ENCODE results near the gene KLHL15.
"Not testable (repeated sequence)": the region's sequence is repeated elsewhere in the genome, so short reads cannot be mapped to it uniquely, and the experiment has no call there.

The KLHL15 gene, protein sequence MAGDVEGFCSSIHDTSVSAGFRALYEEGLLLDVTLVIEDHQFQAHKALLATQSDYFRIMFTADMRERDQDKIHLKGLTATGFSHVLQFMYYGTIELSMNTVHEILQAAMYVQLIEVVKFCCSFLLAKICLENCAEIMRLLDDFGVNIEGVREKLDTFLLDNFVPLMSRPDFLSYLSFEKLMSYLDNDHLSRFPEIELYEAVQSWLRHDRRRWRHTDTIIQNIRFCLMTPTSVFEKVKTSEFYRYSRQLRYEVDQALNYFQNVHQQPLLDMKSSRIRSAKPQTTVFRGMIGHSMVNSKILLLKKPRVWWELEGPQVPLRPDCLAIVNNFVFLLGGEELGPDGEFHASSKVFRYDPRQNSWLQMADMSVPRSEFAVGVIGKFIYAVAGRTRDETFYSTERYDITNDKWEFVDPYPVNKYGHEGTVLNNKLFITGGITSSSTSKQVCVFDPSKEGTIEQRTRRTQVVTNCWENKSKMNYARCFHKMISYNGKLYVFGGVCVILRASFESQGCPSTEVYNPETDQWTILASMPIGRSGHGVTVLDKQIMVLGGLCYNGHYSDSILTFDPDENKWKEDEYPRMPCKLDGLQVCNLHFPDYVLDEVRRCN

GRCh38 chrX:24027086-24027485 is at the start of gene KLHL15:
Gene KLHL15 (minus strand): TSS chrX:24027186. CDS start chrX:24006693, 20,493 bp downstream.
- no peak for DNase-seq

DNA sequence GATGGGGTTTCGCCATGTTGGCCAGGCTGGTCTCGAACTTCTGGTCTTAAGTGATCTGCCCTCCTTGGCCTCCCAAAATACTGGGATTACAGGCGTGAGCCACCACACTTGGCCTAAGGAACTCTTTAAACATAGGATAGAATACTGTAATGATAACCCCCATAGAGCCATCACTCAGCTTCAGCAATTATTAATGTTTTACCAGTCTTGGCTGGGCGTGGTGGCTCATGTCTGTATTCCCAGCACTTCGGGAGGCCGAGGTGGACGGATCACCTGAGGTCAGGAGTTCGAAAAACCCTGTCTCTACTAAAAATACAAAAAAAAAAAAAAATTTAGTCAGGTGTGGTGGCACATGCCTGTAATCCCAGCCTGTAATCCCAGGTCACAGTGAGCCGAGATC is 42.9 kb upstream of the KLHL15 start:
- DNase-seq, result no peak

GRCh38 chrX:24063488-24063887 is 36.5 kb upstream of the KLHL15 start:
- DNase-seq, result no peak

- no peak for DNase-seq
Observed at GRCh38 chrX:24055043-24055356, 28.0 kb upstream of the KLHL15 start.

DNA sequence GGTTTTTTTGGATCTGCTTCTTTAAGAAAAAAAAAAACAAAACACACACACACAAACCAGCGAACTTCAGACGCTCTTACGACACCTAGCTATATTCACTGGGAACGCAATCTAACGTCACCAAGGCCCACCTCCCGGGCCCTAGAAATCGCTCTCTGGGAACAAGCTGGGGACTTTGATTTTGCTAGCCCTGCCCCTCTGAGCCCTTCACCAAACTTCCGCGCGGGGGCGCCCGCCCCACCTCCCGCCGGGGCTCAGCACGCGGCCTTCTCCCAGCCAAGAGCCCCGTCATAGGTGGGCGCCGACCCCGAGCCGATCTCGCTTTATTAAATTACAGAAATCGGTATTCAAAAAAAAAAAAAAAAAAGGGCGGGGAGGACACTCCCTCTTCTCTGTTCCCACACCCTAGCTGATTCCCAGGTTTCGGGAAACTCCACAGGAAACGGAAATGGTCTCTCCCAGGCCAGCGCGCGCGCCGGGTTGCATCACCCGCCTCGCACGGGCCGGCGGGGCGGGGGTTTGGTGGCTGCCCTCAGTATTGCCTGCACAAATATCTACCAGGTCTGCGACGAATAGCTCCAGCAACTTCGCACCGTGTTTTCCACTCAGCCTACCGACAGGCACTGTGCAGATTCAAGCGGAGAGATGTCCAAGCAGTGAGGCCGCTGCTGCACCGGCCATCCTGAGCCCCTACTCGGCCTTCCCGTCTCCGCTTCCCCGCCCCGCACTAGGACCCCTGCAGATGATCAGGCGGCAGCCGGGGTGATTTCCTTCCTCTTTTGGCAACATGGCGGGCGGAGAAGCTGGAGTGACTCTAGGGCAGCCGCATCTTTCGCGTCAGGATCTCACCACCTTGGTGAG is 27.4 kb upstream of the KLHL15 start, which contains the start of gene EIF2S3:
Gene EIF2S3, plus strand, starts transcription at position 775 of the 861 bp plus-strand sequence. Its CDS starts 13 bp downstream, at position 788.
- DNase-seq, result peak; percentile 97

- DNase-seq, result not testable (repeated sequence)
Observed at GRCh38 chrX:24050522-24051318, 23.7 kb upstream of the KLHL15 start.

DNA sequence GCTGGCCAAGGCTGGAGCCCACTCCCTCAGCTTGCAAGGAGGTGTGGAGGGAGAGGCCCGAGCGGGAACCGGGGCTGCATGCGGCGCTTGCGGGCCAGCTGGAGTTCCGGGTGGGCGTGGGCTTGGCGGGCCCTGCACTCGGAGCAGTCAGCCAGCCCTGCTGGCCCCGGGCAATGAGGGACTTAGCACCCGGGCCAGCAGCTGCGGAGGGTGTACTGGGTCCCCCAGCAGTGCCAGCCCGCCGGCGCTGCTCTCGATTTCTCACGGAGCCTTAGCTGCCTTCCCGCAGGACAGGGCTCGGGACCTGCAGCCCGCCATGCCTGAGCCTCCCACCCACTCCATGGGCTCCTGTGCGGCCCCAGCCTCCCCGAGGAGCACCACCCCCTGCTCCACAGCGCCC is 22.7 kb upstream of the KLHL15 start:
- not testable (repeated sequence) for DNase-seq

- not testable (repeated sequence) for DNase-seq
Observed at GRCh38 chrX:24046060-24046459, 19.1 kb upstream of the KLHL15 start.

DNA sequence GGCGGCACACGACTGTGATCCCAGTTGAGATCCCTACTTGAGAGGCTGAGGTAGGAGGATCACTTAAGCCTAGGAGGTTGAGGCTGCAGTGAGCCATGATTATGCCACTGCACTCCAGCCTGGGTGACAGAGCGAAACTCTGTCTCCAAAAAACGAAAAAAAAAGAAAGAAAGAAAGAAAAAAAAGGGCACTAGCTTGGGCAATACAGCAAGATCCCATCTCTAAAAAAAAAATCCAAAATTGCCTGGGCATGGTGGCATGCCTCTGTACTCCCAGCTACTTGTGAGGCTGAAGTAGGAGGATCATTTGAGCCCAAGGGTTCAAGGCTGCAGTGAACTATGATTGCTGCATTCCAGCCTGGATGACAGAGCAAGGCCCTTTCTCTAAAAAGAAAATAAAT is 10.7 kb upstream of the KLHL15 start:
- no peak for DNase-seq

GRCh38 chrX:24034485-24034884 is 7.5 kb upstream of the KLHL15 start:
- DNase-seq, result peak; percentile 93

GRCh38 chrX:24030597-24030996 is 3.6 kb upstream of the KLHL15 start:
- no peak for DNase-seq

GRCh38 chrX:24027985-24028384 is 999 bp upstream of the KLHL15 start:
- no peak for DNase-seq

- DNase-seq, result peak; percentile 47
Observed at GRCh38 chrX:24026432-24026831, 554 bp downstream of the KLHL15 start.

DNA sequence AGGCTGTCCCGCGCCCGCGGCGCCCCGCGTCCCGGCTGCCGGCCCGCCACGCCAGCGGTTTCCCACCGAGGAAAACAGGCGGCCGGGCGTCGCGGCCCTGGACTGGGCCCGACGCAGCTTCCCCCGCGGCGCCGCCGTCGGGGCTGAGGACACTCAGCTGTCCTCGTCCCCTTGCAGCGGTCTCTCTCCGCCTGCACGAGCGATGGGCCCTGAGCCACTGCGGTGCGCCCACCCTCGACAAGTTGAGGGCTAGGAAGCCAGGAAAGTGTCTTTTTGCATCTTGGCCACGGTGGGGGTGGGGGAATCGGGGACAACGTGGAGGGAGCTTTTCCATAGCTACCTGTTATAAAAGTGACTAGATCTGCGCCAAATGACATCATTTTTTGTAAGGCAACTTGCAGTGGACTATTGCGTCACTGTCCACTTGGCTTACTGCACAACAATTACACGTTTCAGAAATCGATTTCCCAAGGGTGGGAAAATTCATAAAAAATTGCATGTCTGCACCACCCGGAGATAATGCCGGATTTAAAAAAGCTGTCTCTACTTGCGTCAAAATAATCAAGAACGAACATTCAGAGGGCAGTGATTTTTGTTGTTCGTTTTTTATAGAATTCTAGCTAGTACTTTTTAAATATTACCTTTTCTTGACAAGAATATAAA is 1.1 kb downstream of the KLHL15 start:
- DNase-seq, result peak; percentile 78

- DNase-seq, result peak; percentile 96
Observed at GRCh38 chrX:24024819-24025740, 1.9 kb downstream of the KLHL15 start.

DNA sequence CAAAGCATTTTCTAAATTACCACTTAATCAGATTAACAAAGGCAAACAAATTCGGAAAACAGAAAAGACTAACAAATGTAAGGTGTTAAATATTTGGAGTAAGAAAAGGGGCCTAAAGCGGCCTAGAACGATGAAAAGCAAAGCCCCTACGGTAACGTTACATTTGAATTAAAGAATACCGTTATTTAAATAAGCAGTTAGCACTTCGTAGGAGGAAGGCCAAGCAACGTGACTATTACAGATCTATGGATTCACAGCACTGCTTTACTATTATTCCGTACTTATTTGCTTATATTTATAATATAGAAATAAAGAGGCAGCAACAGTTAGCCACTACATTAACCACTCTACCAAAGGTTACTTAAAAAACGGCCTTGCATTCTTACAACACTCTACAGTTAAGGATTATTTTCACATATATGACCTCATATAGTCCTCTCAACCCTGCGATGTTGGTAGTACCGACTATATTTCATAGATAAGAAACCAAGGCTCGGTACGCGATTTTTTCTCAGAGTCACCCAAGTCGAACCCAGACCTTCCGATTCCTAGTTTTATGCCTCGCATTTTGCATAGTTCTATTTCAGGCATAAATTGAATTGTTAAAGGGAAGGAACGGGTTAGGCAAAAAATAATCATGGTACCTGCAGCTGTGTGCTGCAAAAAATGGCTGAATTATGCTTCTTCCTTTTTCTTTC is 2.9 kb downstream of the KLHL15 start:
- DNase-seq, result peak; percentile 47

- DNase-seq, result no peak
Observed at GRCh38 chrX:24023544-24023943, 3.4 kb downstream of the KLHL15 start.

- no peak for DNase-seq
Observed at GRCh38 chrX:24020306-24020876, 6.6 kb downstream of the KLHL15 start.

DNA sequence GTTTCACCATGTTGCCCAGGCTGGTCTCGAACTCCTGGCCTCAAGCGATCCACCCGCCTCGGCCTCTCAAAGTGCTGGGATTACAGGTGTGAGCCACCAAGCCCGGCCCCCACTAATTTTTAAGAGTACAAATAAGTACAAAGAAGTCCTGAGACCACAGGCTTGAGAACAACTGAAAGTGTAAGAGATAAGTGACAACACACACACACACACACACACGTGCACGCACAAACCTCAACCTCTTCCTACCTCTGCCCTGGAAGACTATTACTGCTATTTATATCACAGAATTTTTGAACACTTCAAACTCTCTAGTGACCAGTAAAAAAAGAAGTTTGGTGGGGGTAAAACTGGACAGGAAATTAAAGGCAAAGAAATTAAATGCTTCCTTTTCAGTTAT is 7.5 kb downstream of the KLHL15 start:
- DNase-seq, result no peak

DNA sequence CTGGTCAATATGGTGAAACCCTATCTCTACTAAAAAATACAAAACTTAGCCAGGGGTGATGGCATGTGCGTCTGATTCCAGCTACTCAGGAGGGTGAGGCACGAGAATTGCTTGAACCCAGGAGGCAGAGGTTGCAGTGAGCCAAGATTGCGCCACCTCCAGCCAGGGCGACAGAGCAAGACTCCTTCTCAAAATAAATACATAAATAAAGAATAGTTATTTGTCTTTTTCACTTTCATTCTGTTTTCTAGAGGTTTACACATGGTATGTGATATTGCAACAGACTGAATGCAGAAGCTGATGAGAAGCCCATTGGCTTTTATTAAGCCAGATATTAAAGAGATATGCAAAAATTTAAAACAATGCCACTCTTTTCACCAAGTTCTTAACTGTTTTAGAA is 8.2 kb downstream of the KLHL15 start:
- DNase-seq, result no peak

Data from NCI-H82 (cell line).